GOT3 (cell line): ENCODE results near the gene SERPINB4.

ENCODE experiments used
- DNase-seq: peaks from one replicate; lab custom pipeline; 2025; ENCODE audit warnings: mixed read lengths; lab: John Stamatoyannopoulos, UW

The SERPINB4 gene

GRCh38 chr18:63627819-63628218, 16.2 kb downstream of the SERPINB4 start:
- DNase-seq, result no peak

DNA sequence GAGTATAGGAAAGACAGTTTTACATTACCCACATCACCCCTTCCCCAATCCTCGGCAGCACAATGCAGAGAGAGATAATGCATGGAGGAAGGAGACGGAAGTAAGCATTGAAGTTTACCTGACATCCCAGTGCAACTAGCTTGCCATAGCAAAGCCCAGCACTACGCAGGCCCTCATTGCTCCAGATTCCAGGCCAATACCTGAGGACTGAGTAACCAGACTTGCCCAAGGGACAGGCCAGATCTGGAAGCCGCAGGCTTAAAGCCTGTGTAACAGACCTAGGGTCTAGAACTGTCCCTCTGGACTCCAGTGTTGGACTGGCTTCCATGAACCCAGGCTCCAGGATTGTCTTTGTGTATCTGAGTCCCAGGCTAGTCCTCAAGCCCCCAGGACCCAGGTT, 17.6 kb downstream of the SERPINB4 start:
- DNase-seq, result no peak

- no peak for DNase-seq
Observed at GRCh38 chr18:63624863-63625262, 19.2 kb downstream of the SERPINB4 start.

- no peak for DNase-seq
Observed at GRCh38 chr18:63619661-63620060, 24.4 kb downstream of the SERPINB4 start.

- no peak for DNase-seq
Observed at GRCh38 chr18:63617915-63618234, 26.2 kb downstream of the SERPINB4 start.

DNA sequence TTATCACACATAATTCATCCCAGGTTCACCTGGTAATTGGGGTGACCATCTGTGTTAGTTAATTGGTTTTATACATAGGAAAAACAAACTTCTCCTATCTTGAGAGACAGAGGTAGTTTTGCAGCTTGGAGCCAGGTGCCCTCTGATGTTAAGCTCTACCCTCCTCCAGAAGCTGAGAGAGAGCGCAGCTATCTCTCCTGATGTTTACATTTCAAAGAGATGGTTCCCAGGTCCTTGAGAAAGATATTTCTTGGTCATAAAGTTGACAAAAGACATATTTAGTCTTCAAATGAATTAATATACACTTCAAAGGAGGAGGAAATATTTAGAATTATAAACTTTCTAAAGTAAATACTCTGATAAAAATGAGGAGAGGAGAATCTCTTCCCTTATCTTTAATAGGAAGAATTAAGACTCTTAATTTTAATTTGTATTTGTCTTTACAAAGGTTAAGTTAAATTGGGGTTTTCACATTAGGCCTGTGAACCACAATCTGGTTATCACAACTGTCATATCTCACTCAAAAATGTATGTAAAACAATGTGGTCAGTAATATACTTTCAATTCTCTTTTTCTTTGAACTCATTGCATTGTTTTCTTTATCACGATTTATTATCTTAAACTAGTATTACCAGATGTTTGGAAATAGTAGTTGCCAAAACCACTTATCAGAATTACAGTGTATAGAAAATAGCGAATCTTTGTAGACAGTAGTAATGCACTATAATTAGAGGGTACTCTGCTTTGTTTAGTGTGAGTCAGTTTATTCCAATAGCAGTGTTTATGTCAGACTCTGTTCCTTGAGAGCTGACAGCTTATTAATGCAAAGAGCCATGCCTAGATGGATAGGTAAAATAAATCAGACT, 26.8 kb downstream of the SERPINB4 start:
- no peak for DNase-seq

DNA sequence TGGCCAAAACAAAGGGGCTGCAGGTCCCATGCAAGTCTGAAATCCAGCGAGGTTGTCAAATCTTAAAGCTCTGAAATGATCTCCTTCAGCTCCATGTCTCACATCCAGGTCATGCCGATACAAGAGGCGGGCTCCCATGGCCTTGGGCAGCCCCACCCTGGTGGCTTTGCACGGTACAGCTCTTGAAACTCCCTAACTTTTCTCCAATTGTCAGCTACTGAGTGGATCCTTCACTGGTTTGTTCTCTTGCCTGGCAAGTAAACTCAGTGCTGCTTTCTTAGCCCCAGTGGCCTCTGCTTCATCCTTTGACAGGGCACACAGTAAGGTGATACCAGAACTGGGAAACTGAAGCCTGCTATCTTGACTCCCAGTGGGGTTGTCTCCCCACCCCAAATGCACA, 30.6 kb downstream of the SERPINB4 start:
- DNase-seq, result no peak

GRCh38 chr18:63606526-63606925, 37.5 kb downstream of the SERPINB4 start:
- no peak for DNase-seq

- no peak for DNase-seq
Observed at GRCh38 chr18:63604791-63605567, 39.1 kb downstream of the SERPINB4 start.

DNA sequence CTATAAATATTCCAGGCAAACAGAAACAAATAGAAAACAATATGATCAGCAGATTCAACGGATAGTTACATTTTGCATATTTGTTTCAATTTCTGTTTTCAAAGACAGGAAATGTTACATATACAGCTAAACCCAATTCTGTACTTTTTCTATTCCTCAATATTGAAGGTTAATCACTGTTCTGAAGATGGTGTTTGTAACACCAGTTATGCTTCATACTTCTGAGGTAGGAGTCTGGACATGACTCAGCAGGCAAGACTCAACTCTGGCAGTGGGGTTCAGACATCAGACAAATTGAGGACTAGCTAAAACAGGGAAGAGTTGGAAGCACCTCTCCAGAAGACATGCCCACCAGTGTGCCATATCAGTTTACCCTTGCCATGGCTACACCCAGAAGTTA, 40.3 kb downstream of the SERPINB4 start:
- no peak for DNase-seq

GRCh38 chr18:63603355-63603754, 40.7 kb downstream of the SERPINB4 start:
- no peak for DNase-seq

GRCh38 chr18:63596964-63597363, 47.1 kb downstream of the SERPINB4 start:
- no peak for DNase-seq

DNA sequence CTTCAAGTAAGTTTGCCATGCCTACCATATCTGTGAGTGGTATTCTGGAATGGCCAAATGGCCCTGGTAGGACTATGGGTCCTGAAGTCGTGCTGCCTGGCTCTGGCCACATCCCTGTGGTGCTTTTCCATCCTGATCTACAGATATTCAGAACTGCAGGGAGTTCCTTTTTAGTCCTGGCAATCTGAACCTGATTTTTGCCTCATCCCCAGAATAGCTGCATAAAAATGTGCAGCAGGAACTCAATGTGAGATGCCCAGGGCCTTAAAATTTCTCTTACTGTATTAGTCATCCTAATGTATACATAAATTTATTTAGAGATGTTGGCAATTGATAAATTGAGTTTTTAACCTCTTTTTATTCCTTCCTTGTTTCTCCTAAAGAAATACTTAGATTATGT, 51.6 kb downstream of the SERPINB4 start:
- no peak for DNase-seq

DNA sequence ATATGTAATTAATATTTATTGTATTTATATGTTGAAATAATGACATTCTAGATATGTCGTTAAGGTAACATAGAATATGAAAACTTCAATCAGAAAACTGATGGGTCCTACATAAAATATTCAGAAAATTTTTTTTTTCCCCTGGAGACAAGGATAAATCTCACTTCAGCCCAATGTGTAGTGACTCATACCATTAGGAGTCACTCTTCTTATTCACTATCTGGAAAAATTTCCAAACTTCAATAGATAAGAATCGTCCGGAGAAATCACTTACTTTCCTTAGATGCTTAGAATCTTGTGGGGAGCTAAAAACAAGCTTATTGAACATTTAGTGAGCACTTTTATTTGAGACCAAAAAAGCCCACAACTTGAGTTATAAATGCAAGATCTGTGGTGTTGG, 52.3 kb downstream of the SERPINB4 start:
- no peak for DNase-seq

DNA sequence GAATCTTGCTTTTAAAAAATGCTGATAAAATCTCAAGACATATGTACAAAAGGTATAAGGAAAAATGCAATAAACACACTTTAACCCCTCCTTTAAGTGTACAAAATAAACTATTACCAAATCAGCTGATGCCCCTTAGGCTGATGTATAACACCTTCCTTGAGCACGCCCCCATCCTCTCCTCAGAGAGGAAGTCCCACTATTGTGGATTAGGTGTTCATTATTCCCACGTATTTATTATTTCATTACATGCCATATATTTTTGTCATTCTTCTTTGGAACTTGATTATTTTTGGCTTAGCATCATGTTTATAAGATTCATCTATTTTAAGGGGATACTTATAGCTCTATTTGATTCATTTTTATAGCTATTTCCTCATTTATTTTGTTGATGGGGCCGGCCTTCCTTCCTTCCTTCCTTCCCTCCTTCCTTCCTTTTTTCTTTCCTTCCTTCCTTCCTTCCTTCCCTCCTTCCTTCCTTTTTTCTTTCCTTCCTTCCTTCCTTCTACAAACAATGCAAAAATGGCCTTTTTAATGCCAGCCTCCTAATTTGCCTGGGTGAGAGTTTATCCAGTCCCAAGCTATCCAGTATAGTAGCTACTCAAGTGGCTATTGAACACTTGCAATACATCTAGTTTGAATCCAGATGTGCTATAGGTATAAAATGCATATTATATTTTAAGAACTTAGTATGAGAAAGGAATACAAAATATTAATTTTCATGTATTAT, 52.9 kb downstream of the SERPINB4 start:
- DNase-seq, result no peak

- no peak for DNase-seq
Observed at GRCh38 chr18:63590373-63590772, 53.7 kb downstream of the SERPINB4 start.

DNA sequence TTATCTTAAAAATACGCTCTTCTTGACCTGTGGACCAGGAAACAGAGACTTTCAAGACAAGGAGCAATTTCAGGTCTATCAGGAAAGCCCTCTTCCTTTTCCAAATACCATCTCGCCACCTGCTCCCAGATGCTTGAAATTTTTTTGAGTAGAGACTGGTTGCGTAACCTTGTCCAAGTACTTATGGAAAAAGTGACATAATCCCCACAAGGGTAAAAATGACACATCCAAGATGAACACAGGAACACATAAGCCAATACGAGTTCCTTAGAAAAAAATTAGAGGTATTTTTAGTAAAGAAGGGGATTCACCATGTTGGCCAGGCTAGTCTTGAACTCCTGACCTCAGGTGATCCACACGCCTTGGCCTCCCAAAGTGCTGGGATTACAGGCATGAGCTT, 55.1 kb downstream of the SERPINB4 start:
- no peak for DNase-seq
